K562 (cell line): ENCODE data around the gene EFHB. TPM values are rescaled to one million over a fixed set of nuclear protein-coding genes. Genes with fewer than 3 reads are reported as not detected.

Experiments
- NFXL1 ChIP-seq: fragments of 450-650 bp; formaldehyde crosslinking; IDR thresholded peaks from 2 replicates; pipeline ENCODE4 v1.4.0; 2021; ENCODE audit warnings: mild to moderate bottlenecking
- STAT5A ChIP-seq: IDR thresholded peaks from 2 replicates; pipeline ENCODE4 v1.6.1; 2012; ENCODE audit warnings: low read length, inconsistent platforms, borderline replicate concordance
- ZBED1 ChIP-seq: IDR thresholded peaks from 2 replicates; pipeline ENCODE4 v1.6.1; 2014
- ZBTB17 ChIP-seq: fragments of 450-650 bp; formaldehyde crosslinking; IDR thresholded peaks from 2 replicates; pipeline ENCODE4 v1.4.0; 2020; ENCODE audit warnings: mild to moderate bottlenecking
- ZNF165 ChIP-seq: fragments of 250-450 bp; sonication (Bioruptor Pico); IDR thresholded peaks from 2 replicates; pipeline ENCODE4 v1.4.0; 2020; ENCODE audit warnings: borderline replicate concordance
- ZNF407 ChIP-seq: fragments of 450-650 bp; IDR thresholded peaks from 2 replicates; pipeline ENCODE4 v1.6.1; 2016; ENCODE audit warnings: low read depth
- polyA plus RNA-seq, 8 experiments: library from polyadenylated mRNA; depleted of rRNA in 4 of 8; stranded (reverse) in 5 of 8; unstranded in 3 of 8; fragments of >200 nt; fragmentation: Nextera tagmentation in 2 of 8; fragmentation: Illumina TruSeq in 1 of 8; extraction: Ambion mirVana in 2 of 8; extraction: Trizol in 1 of 8; gene quantifications; 2 replicates each; pipeline versions ENCODE4 v1.2.1 to v1.2.3, GENCODE V29; 2011 to 2014; ENCODE audit warnings: inconsistent platforms in 1 of 8, missing spikeins in 1 of 8
- total RNA-seq, 7 experiments: library from RNA; depleted of rRNA in 6 of 7; stranded (reverse); fragments of >200 nt in 6 of 7; fragmentation: Illumina TruSeq in 2 of 7; extraction: Trizol in 2 of 7; gene quantifications; 2 replicates each; pipeline versions ENCODE4 v1.2.1 to v1.2.3, GENCODE V29; 2011 to 2021; ENCODE audit warnings: low replicate concordance in 1 of 7
- TF ChIP-seq, protein P1 (sequence below): fragments of 450-650 bp; formaldehyde crosslinking; IDR thresholded peaks from 2 replicates; pipeline ENCODE4 v1.4.0; 2022; ENCODE audit warnings: missing genetic modification characterization
- TF ChIP-seq, protein P2 (sequence below): fragments of 250-450 bp; sonication (Bioruptor Pico); IDR thresholded peaks from 2 replicates; pipeline ENCODE4 v1.4.0; 2020
- TF ChIP-seq, protein P3 (sequence below), 3 experiments: fragments of 200-800 bp in 1 of 3; sonication (Bioruptor generic) in 1 of 3; sonication (generic) in 1 of 3; formaldehyde crosslinking in 1 of 3; IDR thresholded peaks; 2 replicates each; pipeline versions ENCODE4 v1.6.1 to v1.8.0; 2016 to 2022; ENCODE audit warnings: mild to moderate bottlenecking in 2 of 3, missing compliant biosample characterization in 2 of 3, missing genetic modification characterization in 2 of 3, missing genetic modification reagents in 1 of 3

Gene EFHB
- total and polyA plus RNA-seq, 9 of the 15 experiments (the other 6 are each of a cell fraction or from before 2014, with no cell fraction given): 1.5 to 4.0 (median 1.8) TPM

DNA sequence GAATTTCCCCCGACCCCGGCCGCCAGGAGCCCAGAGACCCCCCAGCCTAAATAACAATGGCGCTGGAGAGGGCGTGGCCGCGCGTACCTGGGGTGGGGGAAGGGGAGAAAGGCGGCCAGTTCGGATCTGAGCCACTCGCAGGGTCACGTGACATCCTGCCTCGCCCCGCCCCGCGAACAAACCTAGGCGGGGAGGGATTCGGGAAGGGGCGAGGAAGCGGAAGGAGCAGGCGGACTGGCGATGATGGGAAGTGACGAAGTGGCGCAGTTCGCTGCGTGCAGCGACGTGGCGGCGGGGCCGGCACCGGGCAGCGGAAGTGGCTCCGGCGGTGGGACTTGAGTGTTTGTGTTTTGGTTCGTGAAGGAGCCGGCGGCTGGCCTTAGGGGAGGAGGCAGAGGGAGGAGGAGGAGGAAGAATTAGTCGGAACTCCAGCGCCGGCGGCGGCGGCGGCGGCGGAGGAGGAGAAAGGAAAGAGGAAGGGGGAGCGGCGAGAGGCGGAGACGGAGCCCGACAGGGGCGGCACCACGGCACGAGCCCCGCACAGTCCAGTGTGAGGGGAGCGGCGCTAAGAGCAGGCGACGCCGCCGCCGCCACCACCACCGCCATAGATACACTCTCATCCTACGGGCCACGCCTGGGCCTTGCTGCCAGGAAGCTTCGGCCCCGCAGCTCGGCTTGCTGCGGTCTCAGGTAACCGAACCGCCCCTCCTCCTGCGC, 13.0 kb upstream of the EFHB start, which contains the start of gene RAB5A (continued):
- TF ChIP-seq ZNF407 (no peak), ZBTB17 (peak; percentile 2; the same call in 1 of the 2 replicates), ZNF165 (CRISPR knock-in tag) (no peak), STAT5A (peak; percentile 16; the same call in 1 of the 2 replicates), NFXL1 (no peak), ZBED1 (no peak; the same call in 1 of the 2 replicates)
- TF ChIP-seq, protein P1, sequence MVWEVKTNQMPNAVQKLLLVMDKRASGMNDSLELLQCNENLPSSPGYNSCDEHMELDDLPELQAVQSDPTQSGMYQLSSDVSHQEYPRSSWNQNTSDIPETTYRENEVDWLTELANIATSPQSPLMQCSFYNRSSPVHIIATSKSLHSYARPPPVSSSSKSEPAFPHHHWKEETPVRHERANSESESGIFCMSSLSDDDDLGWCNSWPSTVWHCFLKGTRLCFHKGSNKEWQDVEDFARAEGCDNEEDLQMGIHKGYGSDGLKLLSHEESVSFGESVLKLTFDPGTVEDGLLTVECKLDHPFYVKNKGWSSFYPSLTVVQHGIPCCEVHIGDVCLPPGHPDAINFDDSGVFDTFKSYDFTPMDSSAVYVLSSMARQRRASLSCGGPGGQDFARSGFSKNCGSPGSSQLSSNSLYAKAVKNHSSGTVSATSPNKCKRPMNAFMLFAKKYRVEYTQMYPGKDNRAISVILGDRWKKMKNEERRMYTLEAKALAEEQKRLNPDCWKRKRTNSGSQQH (CRISPR knock-in tag): no peak
- TF ChIP-seq, protein P2, sequence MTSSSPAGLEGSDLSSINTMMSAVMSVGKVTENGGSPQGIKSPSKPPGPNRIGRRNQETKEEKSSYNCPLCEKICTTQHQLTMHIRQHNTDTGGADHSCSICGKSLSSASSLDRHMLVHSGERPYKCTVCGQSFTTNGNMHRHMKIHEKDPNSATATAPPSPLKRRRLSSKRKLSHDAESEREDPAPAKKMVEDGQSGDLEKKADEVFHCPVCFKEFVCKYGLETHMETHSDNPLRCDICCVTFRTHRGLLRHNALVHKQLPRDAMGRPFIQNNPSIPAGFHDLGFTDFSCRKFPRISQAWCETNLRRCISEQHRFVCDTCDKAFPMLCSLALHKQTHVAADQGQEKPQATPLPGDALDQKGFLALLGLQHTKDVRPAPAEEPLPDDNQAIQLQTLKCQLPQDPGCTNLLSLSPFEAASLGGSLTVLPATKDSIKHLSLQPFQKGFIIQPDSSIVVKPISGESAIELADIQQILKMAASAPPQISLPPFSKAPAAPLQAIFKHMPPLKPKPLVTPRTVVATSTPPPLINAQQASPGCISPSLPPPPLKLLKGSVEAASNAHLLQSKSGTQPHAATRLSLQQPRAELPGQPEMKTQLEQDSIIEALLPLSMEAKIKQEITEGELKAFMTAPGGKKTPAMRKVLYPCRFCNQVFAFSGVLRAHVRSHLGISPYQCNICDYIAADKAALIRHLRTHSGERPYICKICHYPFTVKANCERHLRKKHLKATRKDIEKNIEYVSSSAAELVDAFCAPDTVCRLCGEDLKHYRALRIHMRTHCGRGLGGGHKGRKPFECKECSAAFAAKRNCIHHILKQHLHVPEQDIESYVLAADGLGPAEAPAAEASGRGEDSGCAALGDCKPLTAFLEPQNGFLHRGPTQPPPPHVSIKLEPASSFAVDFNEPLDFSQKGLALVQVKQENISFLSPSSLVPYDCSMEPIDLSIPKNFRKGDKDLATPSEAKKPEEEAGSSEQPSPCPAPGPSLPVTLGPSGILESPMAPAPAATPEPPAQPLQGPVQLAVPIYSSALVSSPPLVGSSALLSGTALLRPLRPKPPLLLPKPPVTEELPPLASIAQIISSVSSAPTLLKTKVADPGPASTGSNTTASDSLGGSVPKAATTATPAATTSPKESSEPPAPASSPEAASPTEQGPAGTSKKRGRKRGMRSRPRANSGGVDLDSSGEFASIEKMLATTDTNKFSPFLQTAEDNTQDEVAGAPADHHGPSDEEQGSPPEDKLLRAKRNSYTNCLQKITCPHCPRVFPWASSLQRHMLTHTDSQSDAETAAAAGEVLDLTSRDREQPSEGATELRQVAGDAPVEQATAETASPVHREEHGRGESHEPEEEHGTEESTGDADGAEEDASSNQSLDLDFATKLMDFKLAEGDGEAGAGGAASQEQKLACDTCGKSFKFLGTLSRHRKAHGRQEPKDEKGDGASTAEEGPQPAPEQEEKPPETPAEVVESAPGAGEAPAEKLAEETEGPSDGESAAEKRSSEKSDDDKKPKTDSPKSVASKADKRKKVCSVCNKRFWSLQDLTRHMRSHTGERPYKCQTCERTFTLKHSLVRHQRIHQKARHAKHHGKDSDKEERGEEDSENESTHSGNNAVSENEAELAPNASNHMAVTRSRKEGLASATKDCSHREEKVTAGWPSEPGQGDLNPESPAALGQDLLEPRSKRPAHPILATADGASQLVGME (CRISPR knock-in tag): peak; percentile 12; the same call in 1 of the 2 replicates
- TF ChIP-seq, protein P3, sequence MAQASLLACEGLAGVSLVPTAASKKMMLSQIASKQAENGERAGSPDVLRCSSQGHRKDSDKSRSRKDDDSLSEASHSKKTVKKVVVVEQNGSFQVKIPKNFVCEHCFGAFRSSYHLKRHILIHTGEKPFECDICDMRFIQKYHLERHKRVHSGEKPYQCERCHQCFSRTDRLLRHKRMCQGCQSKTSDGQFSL (CRISPR knock-in tag; IDR thresholded peaks at IDR 0.05): no peak
- TF ChIP-seq, protein P3 (tag; IDR thresholded peaks at IDR 0.05): peak in 1 of 2 experiments; percentile 80; a peak in 2 of 4 replicates
